CD4-positive, alpha-beta T cell treated with Interleukin-15 for 1 hour (primary cell): Measurements from ENCODE around the gene COG3.

Experiments used
- DNase-seq: peaks from one replicate; pipeline ENCODE4 v3.0.0-alpha.2; 2020

Gene COG3

DNA sequence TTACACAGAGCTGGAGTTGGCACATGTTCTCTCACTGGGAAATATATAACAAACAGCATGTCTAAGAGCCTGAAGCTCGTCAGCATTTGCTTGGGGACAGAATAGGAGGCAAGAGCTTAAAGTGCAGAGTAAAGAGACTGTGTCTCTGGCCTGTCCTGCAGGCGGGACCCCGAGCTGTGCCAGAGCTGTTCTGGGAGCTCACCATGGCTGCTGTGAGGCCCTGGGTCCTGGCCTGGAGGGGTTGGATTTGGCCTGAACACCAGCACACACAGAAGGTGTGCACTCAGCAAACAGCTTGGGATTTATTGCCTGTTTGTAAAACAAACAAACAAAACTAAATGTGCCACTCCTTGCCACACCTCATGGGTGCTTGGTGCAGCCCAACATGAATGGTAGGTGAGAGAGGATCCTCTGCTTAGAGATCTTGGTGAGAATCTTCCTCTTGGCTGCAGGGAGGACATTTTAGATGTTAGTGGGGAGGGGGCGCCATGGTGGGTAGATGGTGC, 89.9 kb downstream of the COG3 start:
- no peak for DNase-seq

DNA sequence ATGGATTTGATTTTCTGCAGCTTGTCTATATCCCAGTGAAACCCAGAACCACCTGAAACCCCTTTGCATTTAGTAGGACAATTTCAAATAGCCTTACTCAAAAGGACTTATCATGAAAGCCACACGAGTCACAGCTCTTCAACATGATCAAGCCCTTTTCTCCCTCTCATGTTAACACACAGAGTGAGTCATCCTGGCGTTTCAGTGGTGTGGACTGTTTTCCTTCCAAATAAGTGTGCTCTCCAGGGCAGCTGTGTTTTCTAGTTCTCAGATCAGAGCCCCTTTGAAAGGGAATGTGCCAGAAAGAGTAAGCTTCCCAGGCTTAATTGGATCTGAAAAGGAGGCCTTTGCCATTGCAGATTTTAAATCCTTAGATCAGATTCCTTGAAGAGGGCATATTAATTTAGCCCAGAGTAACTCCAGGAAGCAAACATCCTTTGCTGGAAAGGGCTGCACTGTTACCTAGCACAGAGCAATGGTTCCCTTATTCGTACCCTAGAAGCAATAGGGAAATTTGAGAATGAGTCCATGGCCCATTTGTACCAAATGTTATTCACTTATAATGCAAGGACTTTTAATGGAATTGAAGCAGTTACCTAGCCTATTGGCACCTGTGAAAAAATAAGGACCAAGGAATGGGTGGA, 99.5 kb downstream of the COG3 start:
- DNase-seq = no peak

DNA sequence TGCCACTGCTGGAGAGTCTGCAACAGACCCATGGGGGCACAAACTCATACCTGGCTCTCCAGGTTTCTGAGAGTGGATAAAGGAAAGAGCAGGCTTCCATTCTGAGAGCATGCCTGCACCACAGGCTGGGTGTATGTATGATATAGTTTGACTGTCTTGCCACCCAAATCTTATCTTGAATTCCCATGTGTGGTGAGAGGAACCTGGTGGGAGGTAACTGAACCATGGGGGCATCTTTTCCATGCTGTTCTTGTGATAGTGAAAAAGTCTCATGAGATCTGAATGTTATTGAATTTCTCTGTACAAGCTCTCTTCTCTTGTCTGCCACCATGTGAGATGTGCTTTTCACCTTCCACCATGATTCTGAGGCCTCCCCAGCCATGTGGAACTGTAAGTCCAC, 100.6 kb downstream of the COG3 start:
- DNase-seq = no peak

DNA sequence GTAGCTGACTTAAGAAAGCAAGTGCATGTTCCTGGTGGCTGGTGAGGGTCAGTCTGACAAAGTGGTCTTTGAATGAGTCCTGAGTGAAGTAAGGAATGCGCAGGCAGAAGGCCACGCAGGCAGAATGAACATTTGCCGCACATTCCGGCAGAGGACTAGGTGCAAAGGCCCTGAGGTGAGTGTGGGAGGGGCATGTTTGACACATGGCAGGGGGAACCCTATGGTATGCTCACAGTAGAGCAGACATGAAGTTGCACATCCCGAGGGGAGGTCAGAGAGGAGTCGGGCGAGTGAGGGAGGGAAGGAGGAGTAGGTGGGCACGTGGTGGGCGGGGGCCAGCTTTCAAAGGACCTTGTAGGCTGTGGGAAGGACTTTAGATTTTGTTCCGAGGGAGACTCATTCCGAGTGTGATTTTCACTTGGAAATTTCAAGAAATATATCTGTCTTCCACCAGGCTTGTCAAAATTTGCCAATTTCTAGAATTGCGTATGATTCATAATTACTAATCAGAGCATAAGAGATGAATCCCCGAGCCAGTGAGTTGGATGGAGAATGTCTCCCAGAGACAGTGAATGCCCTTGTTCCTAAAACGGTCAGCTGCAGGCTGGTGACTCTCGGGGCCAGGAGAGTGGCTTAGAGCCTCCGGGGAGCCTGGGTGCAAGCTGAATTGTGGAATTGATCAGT, 110.5 kb downstream of the COG3 start:
- no peak for DNase-seq

DNA sequence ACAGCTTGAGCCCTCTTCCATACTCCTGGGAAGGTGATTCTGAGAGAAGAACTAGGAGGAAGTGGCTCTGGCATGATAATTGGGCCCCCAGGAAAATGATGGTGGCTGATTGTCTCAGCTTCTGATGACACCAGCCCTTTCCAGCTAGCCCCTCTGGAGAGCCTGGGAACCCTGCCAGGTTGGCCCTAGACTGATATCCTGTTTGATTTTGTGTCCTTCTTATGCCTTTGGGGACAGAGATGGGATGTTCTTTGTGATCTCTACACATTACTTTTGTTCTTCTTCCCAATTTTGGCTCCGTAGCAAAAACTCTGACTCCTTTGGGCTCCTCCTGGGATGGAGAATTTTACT, 111.1 kb downstream of the COG3 start:
- DNase-seq = no peak

DNA sequence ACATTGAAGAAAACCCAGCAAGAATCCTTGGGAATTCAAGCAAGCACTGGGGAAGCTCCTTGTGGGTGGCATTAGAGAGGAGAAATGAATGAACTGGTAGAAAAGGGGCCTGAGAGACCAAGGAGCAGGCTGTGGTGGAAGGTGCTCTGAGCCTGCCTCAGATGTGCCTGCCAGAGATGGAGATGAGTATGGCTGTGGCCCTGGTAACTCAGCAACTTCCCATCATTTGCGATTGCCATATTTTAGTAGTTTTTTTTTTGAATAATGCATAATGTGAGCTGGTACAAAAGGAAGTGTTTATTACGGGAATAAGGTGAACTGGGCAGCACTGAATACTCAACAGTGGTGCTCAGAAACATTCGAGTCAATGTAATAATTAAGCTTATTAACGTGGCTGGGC, 111.7 kb downstream of the COG3 start:
- no peak for DNase-seq

DNA sequence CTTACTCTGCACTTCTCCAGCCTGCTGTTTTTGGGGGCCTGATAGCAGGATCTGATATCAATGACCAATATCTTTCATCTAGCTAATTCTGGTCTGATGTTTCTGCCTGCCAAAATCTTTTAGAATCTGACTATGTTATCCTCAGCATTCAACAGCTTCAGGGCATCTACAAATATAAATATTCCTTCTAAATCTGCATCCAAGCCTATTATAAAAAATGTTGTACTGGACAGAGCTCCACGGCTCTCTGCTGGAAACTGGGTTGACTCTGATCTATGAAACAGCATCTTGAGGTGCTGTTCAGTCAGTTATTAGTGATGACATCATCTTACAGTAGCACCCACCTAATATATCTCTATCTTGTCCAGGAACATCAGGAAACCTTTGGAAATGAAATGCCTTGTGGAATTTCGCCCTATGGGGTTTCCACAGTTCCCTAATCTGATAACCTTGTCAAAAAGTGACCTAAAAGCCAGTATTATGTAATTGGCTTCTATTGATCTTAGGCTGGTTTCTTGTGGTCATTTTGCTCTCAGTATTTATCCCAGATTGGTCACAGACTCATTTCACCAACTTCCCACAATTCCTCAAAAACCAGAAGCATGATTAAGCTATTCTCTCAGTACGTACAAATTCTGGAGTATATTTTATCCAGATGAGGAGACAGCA, 117.8 kb downstream of the COG3 start:
- DNase-seq = no peak

DNA sequence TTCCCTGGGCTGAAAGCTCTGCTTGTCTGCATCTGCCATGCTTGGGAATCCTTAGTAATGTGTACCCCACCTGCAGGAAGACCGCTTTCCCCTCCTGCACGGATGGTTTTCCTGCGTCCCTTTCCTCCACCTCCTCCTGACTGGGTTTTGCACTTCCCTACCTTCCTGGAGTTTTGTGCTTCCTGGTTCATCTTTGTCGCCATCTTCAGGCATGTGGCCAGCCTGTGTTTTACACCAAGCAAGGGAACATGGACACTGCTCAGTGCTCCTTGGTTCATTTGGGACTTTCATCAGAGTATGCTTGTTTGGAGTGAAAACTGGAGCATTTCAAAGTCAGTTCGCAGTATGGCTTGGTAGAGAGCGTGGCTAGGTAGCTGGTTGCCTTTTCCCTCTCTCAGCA, 120.1 kb downstream of the COG3 start:
- no peak for DNase-seq
